Measurements from ENCODE around the gene BCAN.

The BCAN gene

GRCh38 chr1:156681196-156681960 is 39.5 kb downstream of the BCAN start:
- DNase-seq: no peak

GRCh38 chr1:156682166-156682890 is 40.4 kb downstream of the BCAN start:
- peak in 1 of 2 experiments; percentile 11 for DNase-seq

- no peak for DNase-seq
Measured at GRCh38 chr1:156684227-156684782, 42.4 kb downstream of the BCAN start.

GRCh38 chr1:156689035-156689952 is 47.4 kb downstream of the BCAN start:
- DNase-seq: peak; percentile 63 to 84

GRCh38 chr1:156689953-156690674 is 48.2 kb downstream of the BCAN start:
- no peak for DNase-seq

GRCh38 chr1:156690675-156691036 is 48.7 kb downstream of the BCAN start:
- no peak for DNase-seq

GRCh38 chr1:156691191-156691590 is 49.3 kb downstream of the BCAN start:
- DNase-seq: no peak

GRCh38 chr1:156691665-156692440 is 49.9 kb downstream of the BCAN start:
- DNase-seq: peak in 1 of 2 experiments; percentile 14

- DNase-seq: no peak
Measured at GRCh38 chr1:156692441-156692924, 50.6 kb downstream of the BCAN start.

GRCh38 chr1:156692925-156693847 is 51.3 kb downstream of the BCAN start:
- DNase-seq: no peak

- no peak for DNase-seq
Measured at GRCh38 chr1:156693848-156694689, 52.2 kb downstream of the BCAN start.

GRCh38 chr1:156694690-156694962 is 52.7 kb downstream of the BCAN start:
- DNase-seq: no peak

- DNase-seq: no peak
Measured at GRCh38 chr1:156696755-156697154, 54.8 kb downstream of the BCAN start.

- peak in 1 of 2 experiments; percentile 45 for DNase-seq
Measured at GRCh38 chr1:156697481-156697880, 55.6 kb downstream of the BCAN start.

GRCh38 chr1:156698995-156699394 is 57.1 kb downstream of the BCAN start:
- no peak for DNase-seq

- DNase-seq: no peak
Measured at GRCh38 chr1:156700736-156701531, 59.0 kb downstream of the BCAN start.

- DNase-seq: no peak
Measured at GRCh38 chr1:156703336-156703735, 61.4 kb downstream of the BCAN start.

GRCh38 chr1:156703741-156704140 is 61.8 kb downstream of the BCAN start:
- DNase-seq: peak; percentile 14 to 58
